OCI-LY1 (cell line): ENCODE results near the gene PNPLA6.

Experiments used
- H2AFZ ChIP-seq: fragments of 200-600 bp; sonication (generic), shearing (Covaris generic); 2 replicates; pipeline ENCODE4 v1.6.0; 2014; ENCODE audit warnings: antibody characterized with exemption, mild to moderate bottlenecking, low read length
- H3F3A ChIP-seq: fragments of 200-600 bp; sonication (generic), shearing (Covaris generic); 2 replicates; pipeline ENCODE4 v1.6.0; 2014; ENCODE audit warnings: mild to moderate bottlenecking, antibody characterized with exemption, low read length, moderate library complexity; ENCODE audit not compliant: insufficient read depth
- H3K27ac ChIP-seq: fragments of 200-600 bp; sonication (generic); 2 replicates; pipeline ENCODE4 v1.5.1; 2014; ENCODE audit warnings: low read length, mixed run types, mild to moderate bottlenecking, low read depth; ENCODE audit not compliant: poor library complexity, severe bottlenecking
- H3K27me3 ChIP-seq: fragments of 200-600 bp; sonication (generic); 2 replicates; pipeline ENCODE4 v1.6.0; 2014; ENCODE audit warnings: antibody characterized with exemption, mild to moderate bottlenecking, low read length, moderate library complexity; ENCODE audit not compliant: insufficient read depth
- H3K36me3 ChIP-seq: fragments of 200-600 bp; sonication (generic); 2 replicates; pipeline ENCODE4 v1.6.1; 2014; ENCODE audit warnings: mild to moderate bottlenecking, antibody characterized with exemption, low read length, moderate library complexity, mixed read lengths; ENCODE audit not compliant: insufficient read depth
- H3K4me1 ChIP-seq: fragments of 200-600 bp; sonication (generic); 2 replicates; pipeline ENCODE4 v1.5.1; 2014; ENCODE audit warnings: mild to moderate bottlenecking, low read length, moderate library complexity; ENCODE audit not compliant: insufficient read depth, severe bottlenecking
- H3K4me2 ChIP-seq: fragments of 200-600 bp; sonication (generic), shearing (Covaris generic); 2 replicates; pipeline ENCODE4 v1.6.1; 2014; ENCODE audit warnings: low read length
- H3K4me3 ChIP-seq: fragments of 200-600 bp; sonication (generic); 2 replicates; pipeline ENCODE4 v1.5.1; 2014; ENCODE audit warnings: low read length, low read depth, mild to moderate bottlenecking, mixed read lengths; ENCODE audit not compliant: poor library complexity, severe bottlenecking
- H3K79me2 ChIP-seq: fragments of 200-600 bp; shearing (Covaris generic); 2 replicates; pipeline ENCODE4 v1.6.1; 2016; ENCODE audit warnings: mixed run types, low read length, mixed read lengths; ENCODE audit not compliant: insufficient read depth
- H3K9ac ChIP-seq: fragments of 200-600 bp; sonication (generic), shearing (Covaris generic); 2 replicates; pipeline ENCODE4 v1.6.1; 2014; ENCODE audit warnings: mild to moderate bottlenecking, low read length, mixed read lengths
- H3K9me2 ChIP-seq: fragments of 200-600 bp; sonication (generic), shearing (Covaris generic); 2 replicates; pipeline ENCODE4 v1.6.1; 2014; ENCODE audit warnings: low read depth, mild to moderate bottlenecking, low read length, mixed read lengths
- H3K9me3 ChIP-seq: fragments of 200-600 bp; shearing (Covaris generic); 2 replicates; pipeline ENCODE4 v1.6.1; 2014; ENCODE audit warnings: low read length, mixed read lengths
- H4K20me1 ChIP-seq: fragments of 200-600 bp; sonication (generic), shearing (Covaris generic); 2 replicates; pipeline ENCODE4 v1.6.0; 2016; ENCODE audit warnings: mild to moderate bottlenecking, low read length; ENCODE audit not compliant: insufficient read depth
- CTCF ChIP-seq: fragments of 200-600 bp; sonication (generic), shearing (Covaris generic); IDR thresholded peaks from 2 replicates; pipeline ENCODE4 v1.5.1; 2017; ENCODE audit warnings: mild to moderate bottlenecking, antibody characterized with exemption, low read length, moderate library complexity, mixed read lengths
- EZH2 ChIP-seq: fragments of 200-600 bp; sonication (generic), shearing (Covaris generic); IDR thresholded peaks from 2 replicates; pipeline ENCODE4 v1.8.0; 2017; ENCODE audit warnings: borderline replicate concordance, mixed run types, mild to moderate bottlenecking, antibody characterized with exemption, low read length, moderate library complexity, mixed read lengths

Gene PNPLA6

DNA sequence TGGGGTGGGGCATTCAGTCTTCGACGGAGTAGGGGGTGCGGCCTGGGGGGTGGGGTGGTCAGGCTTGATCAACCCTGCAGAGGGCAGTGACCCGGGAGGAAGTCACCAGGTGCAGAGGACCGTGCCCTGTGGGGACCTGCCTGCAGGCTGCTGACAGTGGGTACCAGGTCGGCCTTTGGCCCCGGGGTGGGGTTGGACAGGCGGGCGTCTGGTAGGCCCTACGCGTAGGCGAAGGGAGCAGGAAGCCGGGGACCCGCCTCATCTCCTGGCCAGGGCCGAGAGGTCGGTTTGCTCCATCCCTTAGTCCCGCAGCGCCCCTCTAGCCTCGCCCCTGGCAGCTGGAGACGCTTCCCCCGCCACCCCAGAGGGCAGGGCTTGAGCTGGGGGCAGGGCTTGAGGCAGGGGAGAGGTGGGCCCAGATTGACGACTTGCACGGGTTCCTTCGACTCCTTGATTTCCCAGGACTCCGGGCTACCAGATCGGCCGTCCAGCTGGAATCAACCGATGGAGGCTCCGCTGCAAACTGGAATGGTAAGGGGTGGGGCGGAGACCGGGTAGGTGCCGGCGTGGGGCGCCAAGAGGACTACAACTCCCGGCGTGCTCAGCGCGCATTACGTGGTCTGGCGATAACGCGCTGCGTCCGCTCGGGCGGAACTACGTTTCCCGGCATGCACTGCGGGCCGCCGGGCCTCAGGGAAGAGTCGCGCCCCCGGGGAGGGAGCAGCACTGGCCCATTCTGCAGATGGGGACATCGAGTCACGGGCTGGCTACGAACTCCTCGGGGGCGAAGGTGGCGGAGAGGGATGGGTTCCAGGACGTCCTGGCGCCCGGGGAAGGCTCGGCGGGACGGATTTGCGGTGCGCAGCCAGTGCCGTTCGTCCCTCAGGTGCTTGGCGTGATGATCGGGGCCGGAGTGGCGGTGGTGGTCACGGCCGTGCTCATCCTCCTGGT, at the start of gene PNPLA6:
PNPLA6 (plus strand) TSS at position 671 of the 951 bp plus-strand sequence; CDS start at position 743, 72 bp downstream.
- no peak within 1 kb of the TSS for H2AFZ ChIP-seq
- no peaks in the 10 kb centered on the region for H3K79me2 ChIP-seq
- H3K27ac ChIP-seq: peak within 1 kb of the TSS; percentile 5
- peak within 1 kb of the TSS; percentile 81 for H3K4me2 ChIP-seq
- H3K27me3 ChIP-seq: no peaks in the 10 kb centered on the region
- H3K4me1 ChIP-seq: peaks cover 13% of the 10 kb centered on the region
- peak within 1 kb of the TSS; percentile 68 for H3K4me3 ChIP-seq
- no peak for TF ChIP-seq EZH2
- TF ChIP-seq CTCF: no peak
- H3K9me2 ChIP-seq: no peaks in the 10 kb centered on the region
- peaks cover 15% of the 10 kb centered on the region for H3K36me3 ChIP-seq
- H4K20me1 ChIP-seq: no peaks in the 10 kb centered on the region
- H3F3A ChIP-seq: no peaks in the 10 kb centered on the region
- H3K9ac ChIP-seq: peak within 1 kb of the TSS; percentile 66
- no peaks in the 10 kb centered on the region for H3K9me3 ChIP-seq

- Histone ChIP-seq H4K20me1 (no peaks in the 10 kb centered on the region), H3K27me3 (no peaks in the 10 kb centered on the region; the same call in 1 of the 2 replicates), H3F3A (no peaks in the 10 kb centered on the region), H3K9me2 (no peaks in the 10 kb centered on the region), H3K4me2 (no peak overlapping the region), H3K4me1 (peaks cover 11% of the 10 kb centered on the region), H3K9me3 (no peaks in the 10 kb centered on the region), H2AFZ (no peak overlapping the region), H3K36me3 (no peaks in the 10 kb centered on the region), H3K27ac (no peak overlapping the region), H3K79me2 (no peaks in the 10 kb centered on the region), H3K4me3 (no peak overlapping the region), H3K9ac (no peak overlapping the region)
- TF ChIP-seq EZH2 (no peak), CTCF (no peak)
Observed at GRCh38 chr19:7486923-7487322, 48.6 kb upstream of the PNPLA6 start.

DNA sequence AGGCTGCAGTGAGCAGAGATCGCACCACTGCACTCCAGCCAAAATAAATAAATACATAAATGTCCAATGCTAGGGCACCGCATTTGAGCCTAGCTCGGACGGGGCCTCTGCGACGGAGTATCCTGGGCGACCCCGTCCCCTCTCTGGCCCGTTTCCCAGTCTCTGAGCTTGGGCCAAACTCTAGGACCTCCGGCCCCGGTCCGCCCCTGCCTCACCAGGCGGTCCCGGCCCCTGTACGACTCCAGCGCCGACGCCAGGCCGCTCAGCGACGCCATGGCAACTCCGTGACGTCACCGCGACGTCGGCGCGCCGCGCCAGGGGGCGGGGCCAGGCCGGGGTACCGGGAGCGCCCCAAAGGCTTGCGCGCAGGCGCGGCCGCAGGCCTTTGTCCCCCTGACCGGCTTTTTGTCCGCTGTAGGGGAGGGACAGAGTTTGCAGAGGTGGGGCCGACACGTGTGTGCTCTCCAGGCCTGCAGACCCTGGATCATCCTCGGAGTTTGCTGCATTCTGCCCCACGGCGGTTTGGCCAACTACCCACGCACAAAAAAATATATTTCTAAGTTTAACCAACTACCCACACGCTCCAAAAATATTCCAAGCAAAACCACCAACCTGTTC, 46.7 kb upstream of the PNPLA6 start, which contains the start of gene PEX11G:
PEX11G (minus strand) TSS at position 300 of the 618 bp plus-strand sequence; CDS start at position 275, 25 bp downstream.
- no peak within 1 kb of the TSS for H3K27ac ChIP-seq
- H3K9ac ChIP-seq: peak within 1 kb of the TSS; percentile 49; the same call in 1 of the 2 replicates

More for the DNA sequence above, 46.7 kb upstream of the PNPLA6 start, which contains the start of gene PEX11G:
- H3K4me2 ChIP-seq: peak within 1 kb of the TSS; percentile 68
- H3K79me2 ChIP-seq: no peaks in the 10 kb centered on the region
- peak within 1 kb of the TSS; percentile 88 for H2AFZ ChIP-seq
- TF ChIP-seq EZH2 (no peak), CTCF (no peak)
- no peaks in the 10 kb centered on the region for H3F3A ChIP-seq
- no peaks in the 10 kb centered on the region for H3K9me2 ChIP-seq
- H3K27me3 ChIP-seq: no peaks in the 10 kb centered on the region; the same call in 1 of the 2 replicates
- no peaks in the 10 kb centered on the region for H3K9me3 ChIP-seq
- H3K4me1 ChIP-seq: peaks cover 11% of the 10 kb centered on the region
- H3K36me3 ChIP-seq: no peaks in the 10 kb centered on the region
- peak within 1 kb of the TSS; percentile 54 for H3K4me3 ChIP-seq
- H4K20me1 ChIP-seq: no peaks in the 10 kb centered on the region
